HG02678 (cell line): ENCODE measurements around the gene TMEM52.

ENCODE experiments used
- ATAC-seq: cut with Tn5 transposase; IDR thresholded peaks from one replicate; pipeline ENCODE4 v1.9.1; 2021; ENCODE audit warnings: mild to moderate bottlenecking, moderate library complexity; ENCODE audit not compliant: unreplicated experiment

TMEM52 gene

GRCh38 chr1:1916851-1917251, 2.2 kb downstream of the TMEM52 start:
- no peak for ATAC-seq

- no peak for ATAC-seq
Observed at GRCh38 chr1:1915911-1916840, 2.9 kb downstream of the TMEM52 start.

- ATAC-seq, result no peak
Observed at GRCh38 chr1:1914971-1915692, 3.9 kb downstream of the TMEM52 start, which contains the start of gene CALML6. Gene CALML6, plus strand, starts transcription at chr1:1915260. Its CDS starts 21 bp downstream, at chr1:1915281.

- ATAC-seq, result no peak
Observed at GRCh38 chr1:1914101-1914970, 4.7 kb downstream of the TMEM52 start.

GRCh38 chr1:1911350-1912041, 7.6 kb downstream of the TMEM52 start:
- ATAC-seq, result no peak

GRCh38 chr1:1910651-1911331, 8.3 kb downstream of the TMEM52 start:
- ATAC-seq, result no peak

- no peak for ATAC-seq
Observed at GRCh38 chr1:1910033-1910465, 9.0 kb downstream of the TMEM52 start.

GRCh38 chr1:1908506-1908791, 10.6 kb downstream of the TMEM52 start:
- ATAC-seq, result no peak

GRCh38 chr1:1907098-1907736, 11.9 kb downstream of the TMEM52 start:
- peak; percentile 32 for ATAC-seq

GRCh38 chr1:1906185-1907097, 12.6 kb downstream of the TMEM52 start:
- peak; percentile 29 for ATAC-seq

GRCh38 chr1:1903224-1903623, 15.9 kb downstream of the TMEM52 start:
- no peak for ATAC-seq

GRCh38 chr1:1901641-1902294, 17.3 kb downstream of the TMEM52 start:
- ATAC-seq, result no peak

GRCh38 chr1:1900883-1901640, 18.0 kb downstream of the TMEM52 start:
- ATAC-seq, result no peak

- ATAC-seq, result no peak
Observed at GRCh38 chr1:1899967-1900327, 19.1 kb downstream of the TMEM52 start.

GRCh38 chr1:1899266-1899966, 19.7 kb downstream of the TMEM52 start:
- ATAC-seq, result no peak

GRCh38 chr1:1898246-1898933, 20.7 kb downstream of the TMEM52 start:
- ATAC-seq, result no peak
